Keratinocyte (primary cell): ENCODE results near the gene RNF225.

Experiments used
- CTCF ChIP-seq, 3 experiments: IDR thresholded peaks in 1 of 3; conservative IDR thresholded peaks in 1 of 3; optimal IDR thresholded peaks in 1 of 3; 2 replicates in 2 of 3; 3 replicates in 1 of 3; pipeline versions ENCODE3 to v1.5.1; 2011; ENCODE audit warnings: low read length in 3 of 3, mild to moderate bottlenecking in 3 of 3, moderate library complexity in 2 of 3, control low read depth in 1 of 3, inconsistent platforms in 1 of 3; ENCODE audit not compliant: insufficient read depth in 2 of 3; ENCODE audit errors: extremely low read depth in 1 of 3
- EZH2 ChIP-seq: IDR thresholded peaks from one replicate; pipeline ENCODE4 v1.6.1; 2012; ENCODE audit warnings: inconsistent platforms, mild to moderate bottlenecking, low read length, moderate library complexity

- TF ChIP-seq CTCF (optimal IDR thresholded peaks at IDR 0.05 in 1 of 3, IDR thresholded peaks at IDR 0.05 in 1 of 3, conservative IDR thresholded peaks at IDR 0.05 in 1 of 3; ENCODE audit: extremely low read depth in 1 of 3, insufficient read depth in 2 of 3, low read length in 3 of 3) (no peak), EZH2 (no peak)
Measured at GRCh38 chr19:58407658-58408151, 12.2 kb downstream of the RNF225 start.
